IMR-90 (cell line): ENCODE results near the gene CBFA2T3. TPM values are rescaled to one million over a fixed set of nuclear protein-coding genes. Genes with fewer than 3 reads are reported as not detected.

ENCODE experiments used
- ATAC-seq: fragments of 200-7000 bp; cut with Tn5 transposase; 2 replicates; pipeline ENCODE4 v1.9.1; 2020; ENCODE audit warnings: low read depth, mild to moderate bottlenecking, moderate library complexity
- BruUV-seq: library from RNA; stranded (reverse); fragments of 400-500 nt; replicated peaks from 2 replicates; lab custom pipeline; 2021; lab: Mats Ljungman, UMichigan
- CTCF ChIA-PET: fragments of 300-600 bp; formaldehyde crosslinking; extraction: SDS; loops from one replicate; lab custom pipeline; 2021; ENCODE audit warnings: antibody characterized with exemption; lab: Yijun Ruan, JAX
- POLR2A ChIA-PET: fragments of 300-600 bp; sonication (Branson Sonifier 250); formaldehyde crosslinking; loops from one replicate; lab custom pipeline; 2022; ENCODE audit warnings: antibody characterized with exemption; ENCODE audit not compliant: unreplicated experiment; lab: Charles Lee
- DNase-seq: peaks from one replicate; pipeline ENCODE4 v3.0.0; 2013
- H2AFZ ChIP-seq: replicated peaks from 2 replicates; pipeline ENCODE3; 2013; ENCODE audit warnings: low read length, mild to moderate bottlenecking; ENCODE audit not compliant: poor library complexity
- H2AK5ac ChIP-seq: 2 replicates; pipeline ENCODE4 v1.6.1; 2013; ENCODE audit warnings: low read depth, low read length, inconsistent platforms
- H2AK9ac ChIP-seq: replicated peaks from 2 replicates; pipeline ENCODE3; 2013; ENCODE audit warnings: mild to moderate bottlenecking, low read depth, low read length, moderate library complexity; ENCODE audit not compliant: poor library complexity
- H2BK120ac ChIP-seq: 2 replicates; pipeline ENCODE4 v1.6.1; 2013; ENCODE audit warnings: low read depth, low read length, inconsistent platforms
- H2BK15ac ChIP-seq: 3 replicates; pipeline ENCODE4 v1.6.1; 2013; ENCODE audit warnings: low read depth, low read length, inconsistent platforms
- H2BK20ac ChIP-seq: 2 replicates; pipeline ENCODE4 v1.6.1; 2013; ENCODE audit warnings: low read depth, mild to moderate bottlenecking, inconsistent platforms, low read length, moderate library complexity
- H2BK5ac ChIP-seq: 2 replicates; pipeline ENCODE4 v1.6.1; 2013; ENCODE audit warnings: mild to moderate bottlenecking, low read depth, low read length, inconsistent platforms; ENCODE audit not compliant: poor library complexity, severe bottlenecking
- H3K14ac ChIP-seq: replicated peaks from 2 replicates; pipeline ENCODE4 v1.6.1; 2013; ENCODE audit warnings: low read depth, low read length, inconsistent platforms
- H3K18ac ChIP-seq: 2 replicates; pipeline ENCODE4 v1.6.1; 2013; ENCODE audit warnings: low read depth, low read length, control low read depth
- H3K23ac ChIP-seq: 2 replicates; pipeline ENCODE4 v1.6.1; 2013; ENCODE audit warnings: low read depth, low read length, inconsistent platforms
- H3K27ac ChIP-seq: 2 replicates; pipeline ENCODE4 v1.5.1; 2013; ENCODE audit warnings: mild to moderate bottlenecking, control low read depth, low read length; ENCODE audit not compliant: insufficient read depth
- H3K27me3 ChIP-seq: 2 replicates; pipeline ENCODE4 v1.6.1; 2013; ENCODE audit warnings: low read length; ENCODE audit not compliant: control insufficient read depth, insufficient read depth
- H3K36me3 ChIP-seq: 2 replicates; pipeline ENCODE4 v1.6.1; 2013; ENCODE audit warnings: low read length, mixed read lengths; ENCODE audit not compliant: control insufficient read depth, insufficient read depth
- H3K4ac ChIP-seq: 2 replicates; pipeline ENCODE4 v1.6.1; 2013; ENCODE audit warnings: low read depth, low read length, inconsistent platforms
- H3K4me1 ChIP-seq: 2 replicates; pipeline ENCODE4 v1.6.1; 2013; ENCODE audit warnings: low read length, mixed read lengths; ENCODE audit not compliant: control insufficient read depth, insufficient read depth
- H3K4me2 ChIP-seq: 2 replicates; pipeline ENCODE4 v1.6.1; 2013; ENCODE audit warnings: low read depth, mild to moderate bottlenecking, control low read depth, low read length, moderate library complexity
- H3K4me3 ChIP-seq: 2 replicates; pipeline ENCODE4 v1.5.1; 2013; ENCODE audit warnings: low read depth, mild to moderate bottlenecking, control low read depth, low read length, moderate library complexity; ENCODE audit not compliant: insufficient read depth
- H3K56ac ChIP-seq: 2 replicates; pipeline ENCODE4 v1.6.1; 2013; ENCODE audit warnings: low read length, inconsistent platforms; ENCODE audit not compliant: insufficient read depth; ENCODE audit errors: extremely low read depth
- H3K79me1 ChIP-seq, 2 experiments: 2 replicates each; pipeline ENCODE4 v1.6.1; 2013; ENCODE audit warnings: low read length in 2 of 2, inconsistent platforms in 1 of 2, low read depth in 1 of 2
- H3K9ac ChIP-seq: 2 replicates; pipeline ENCODE4 v1.6.1; 2013; ENCODE audit warnings: low read depth, low read length, control low read depth
- H3K9me1 ChIP-seq: 2 replicates; pipeline ENCODE4 v1.6.1; 2013; ENCODE audit warnings: low read length, inconsistent platforms; ENCODE audit not compliant: insufficient read depth
- H3K9me3 ChIP-seq: 2 replicates; pipeline ENCODE4 v1.6.1; 2013; ENCODE audit warnings: low read length; ENCODE audit not compliant: control insufficient read depth, insufficient read depth
- H4K20me1 ChIP-seq: 2 replicates; pipeline ENCODE4 v1.6.1; 2013; ENCODE audit warnings: low read length, inconsistent platforms; ENCODE audit not compliant: insufficient read depth
- H4K5ac ChIP-seq: 2 replicates; pipeline ENCODE4 v1.6.1; 2013; ENCODE audit warnings: mild to moderate bottlenecking, low read depth, low read length, control low read depth
- H4K8ac ChIP-seq, 2 experiments: 2 replicates each; pipeline ENCODE4 v1.6.1; 2013; ENCODE audit warnings: low read depth in 2 of 2, low read length in 2 of 2, control low read depth in 1 of 2, inconsistent platforms in 1 of 2
- H4K91ac ChIP-seq: 2 replicates; pipeline ENCODE4 v1.6.1; 2013; ENCODE audit warnings: low read depth, low read length, inconsistent platforms; ENCODE audit not compliant: insufficient read depth
- CHD1 ChIP-seq: IDR thresholded peaks from 2 replicates; pipeline ENCODE4 v1.6.1; 2012; ENCODE audit warnings: low read depth, low read length, improper control_type of control experiment
- MXI1 ChIP-seq: IDR thresholded peaks from 2 replicates; pipeline ENCODE4 v1.6.1; 2012; ENCODE audit warnings: low read depth, mild to moderate bottlenecking, low read length, moderate library complexity, borderline replicate concordance
- RAD21 ChIP-seq: IDR thresholded peaks from 2 replicates; pipeline ENCODE4 v1.6.1; 2012; ENCODE audit warnings: low read length, improper control_type of control experiment
- RCOR1 ChIP-seq: IDR thresholded peaks from 2 replicates; pipeline ENCODE4 v1.6.1; 2012; ENCODE audit warnings: mild to moderate bottlenecking, low read length, improper control_type of control experiment; ENCODE audit not compliant: insufficient replicate concordance
- WGBS, 2 experiments: methylation state at CpG; one replicate each; pipeline versions ENCODE4 v1.1.5 to v1.1.7; 2013; ENCODE audit warnings: missing lambda C conversion rate in 2 of 2; ENCODE audit not compliant: insufficient read length in 1 of 2; ENCODE audit errors: extremely low coverage in 2 of 2; 5-methylcytosine and 5-hydroxymethylcytosine counted together
- dilution Hi-C: fragments of 300-500 bp; cut with HindIII; formaldehyde crosslinking; loops from one replicate; pipeline ENCODE4 v1.14.3; 2018; ENCODE audit warnings: low sequenced_read_pairs; ENCODE audit not compliant: unreplicated experiment
- in situ Hi-C: fragments of 300-500 bp; cut with MboI; formaldehyde crosslinking; loops from 3 replicates; pipeline ENCODE4 v1.14.3; 2019; ENCODE audit warnings: low sequenced_read_pairs, inconsistent platforms, mixed read lengths
- intact Hi-C: fragments of 100-400 bp; cut with micrococcal nuclease; formaldehyde crosslinking; loops from 2 replicates; pipeline ENCODE4 v1.10.0; 2022
- polyA plus RNA-seq, 3 experiments: library from polyadenylated mRNA; depleted of rRNA; stranded (reverse); fragments of >200 nt; gene quantifications; 2 replicates each; pipeline ENCODE4 v1.2.3, GENCODE V29; 2012; ENCODE audit warnings: low replicate concordance in 1 of 3
- total RNA-seq: library from RNA; depleted of rRNA; stranded (reverse); fragments of >200 nt; gene quantifications from 2 replicates; pipeline ENCODE4 v1.2.3, GENCODE V29; 2012

CBFA2T3 gene
- total and polyA plus RNA-seq, 2 of the 4 experiments (the other 2 are of a cell fraction), result not detected

DNA sequence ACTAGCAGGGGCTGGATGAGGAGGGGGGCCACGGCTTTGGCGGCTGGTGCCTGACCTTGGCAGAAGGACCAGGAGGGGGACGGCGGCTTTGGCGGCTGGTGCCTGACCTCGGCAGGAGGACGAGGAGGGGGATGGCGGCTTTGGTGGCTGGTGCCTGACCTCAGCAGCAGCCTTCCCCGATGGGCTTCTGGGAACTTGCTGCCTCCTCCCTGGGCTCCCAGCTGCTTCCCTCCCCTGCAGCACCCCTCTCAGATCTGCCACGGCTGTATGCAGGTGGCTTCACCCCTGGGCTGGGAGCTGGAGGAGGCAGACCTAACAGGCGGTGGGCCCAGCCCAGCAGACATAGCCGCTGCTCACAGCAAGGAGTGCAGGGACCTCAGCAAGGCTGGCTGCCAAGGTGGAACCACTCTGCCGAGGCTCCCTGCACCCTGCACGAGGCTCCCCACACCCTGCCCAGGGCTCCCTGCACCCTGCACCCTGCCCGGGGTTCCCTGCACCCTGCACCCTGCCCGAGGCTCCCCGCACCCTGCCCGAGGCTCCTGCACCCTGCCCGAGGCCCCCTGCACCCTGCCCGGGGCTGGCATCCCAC, 38.4 kb upstream of the CBFA2T3 start:
- POLR2A ChIA-PET, result no interaction called here
- intact Hi-C loops, result no loop called here
- no peak for ATAC-seq

More for the DNA sequence above, 38.4 kb upstream of the CBFA2T3 start:
- no peak overlapping the region for H2AFZ ChIP-seq
- H3K27ac ChIP-seq, result no peak overlapping the region
- no peaks in the 10 kb centered on the region for H3K36me3 ChIP-seq
- no peak for DNase-seq
- no peak overlapping the region for H3K4ac ChIP-seq
- H3K9me3 ChIP-seq, result no peaks in the 10 kb centered on the region; the same call in 1 of the 2 replicates
- peaks cover 2% of the 10 kb centered on the region for H3K27me3 ChIP-seq
- no peak overlapping the region for H3K56ac ChIP-seq
- H4K5ac ChIP-seq, result no peak overlapping the region
- H3K18ac ChIP-seq, result no peak overlapping the region
- H2AK5ac ChIP-seq, result no peak overlapping the region
- dilution Hi-C loops, result no loop called here
- H2BK120ac ChIP-seq, result no peak overlapping the region
- no peak overlapping the region for H3K14ac ChIP-seq
- H2BK15ac ChIP-seq, result no peak overlapping the region
- TF ChIP-seq RAD21, result no peak
- TF ChIP-seq MXI1, result no peak
- no peak for TF ChIP-seq RCOR1
- TF ChIP-seq CHD1, result no peak
- H4K91ac ChIP-seq, result no peak overlapping the region
- H3K4me2 ChIP-seq, result no peak overlapping the region
- no peak overlapping the region for H3K23ac ChIP-seq
- 67% methylated on average over 5 of the region's 20 CpGs; no CpG with 5 or more reads in 1 of the 2 experiments for WGBS, 2 experiments
- CTCF ChIA-PET, result no interaction called here
- no peaks in the 10 kb centered on the region for H3K79me1 ChIP-seq
- no peaks in the 10 kb centered on the region for H3K4me1 ChIP-seq
- no TSS peak for BruUV-seq
- H4K8ac ChIP-seq, result no peak overlapping the region
- in situ Hi-C loops, result no loop called here
- H2BK5ac ChIP-seq, result no peak overlapping the region
- H4K20me1 ChIP-seq, result no peaks in the 10 kb centered on the region
- H3K9ac ChIP-seq, result no peak overlapping the region
- no peak overlapping the region for H3K4me3 ChIP-seq
- H2BK20ac ChIP-seq, result no peak overlapping the region
- H3K9me1 ChIP-seq, result no peaks in the 10 kb centered on the region
- H2AK9ac ChIP-seq, result no peak overlapping the region
